IMR-90 (cell line): ENCODE results near the gene S100Z. TPM values are rescaled to one million over a fixed set of nuclear protein-coding genes. Genes with fewer than 3 reads are reported as not detected.

Source experiments
- ATAC-seq: fragments of 200-7000 bp; cut with Tn5 transposase; 2 replicates; pipeline ENCODE4 v1.9.1; 2020; ENCODE audit warnings: low read depth, mild to moderate bottlenecking, moderate library complexity
- BruUV-seq: library from RNA; stranded (reverse); fragments of 400-500 nt; replicated peaks from 2 replicates; lab custom pipeline; 2021; lab: Mats Ljungman, UMichigan
- CTCF ChIA-PET: fragments of 300-600 bp; formaldehyde crosslinking; extraction: SDS; loops from one replicate; lab custom pipeline; 2021; ENCODE audit warnings: antibody characterized with exemption; lab: Yijun Ruan, JAX
- POLR2A ChIA-PET: fragments of 300-600 bp; sonication (Branson Sonifier 250); formaldehyde crosslinking; loops from one replicate; lab custom pipeline; 2022; ENCODE audit warnings: antibody characterized with exemption; ENCODE audit not compliant: unreplicated experiment; lab: Charles Lee
- DNase-seq: peaks from one replicate; pipeline ENCODE4 v3.0.0; 2013
- H2AFZ ChIP-seq: replicated peaks from 2 replicates; pipeline ENCODE3; 2013; ENCODE audit warnings: low read length, mild to moderate bottlenecking; ENCODE audit not compliant: poor library complexity
- H2AK5ac ChIP-seq: 2 replicates; pipeline ENCODE4 v1.6.1; 2013; ENCODE audit warnings: low read depth, low read length, inconsistent platforms
- H2AK9ac ChIP-seq: replicated peaks from 2 replicates; pipeline ENCODE3; 2013; ENCODE audit warnings: mild to moderate bottlenecking, low read depth, low read length, moderate library complexity; ENCODE audit not compliant: poor library complexity
- H2BK120ac ChIP-seq: 2 replicates; pipeline ENCODE4 v1.6.1; 2013; ENCODE audit warnings: low read depth, low read length, inconsistent platforms
- H2BK15ac ChIP-seq: 3 replicates; pipeline ENCODE4 v1.6.1; 2013; ENCODE audit warnings: low read depth, low read length, inconsistent platforms
- H2BK20ac ChIP-seq: 2 replicates; pipeline ENCODE4 v1.6.1; 2013; ENCODE audit warnings: low read depth, mild to moderate bottlenecking, inconsistent platforms, low read length, moderate library complexity
- H2BK5ac ChIP-seq: 2 replicates; pipeline ENCODE4 v1.6.1; 2013; ENCODE audit warnings: mild to moderate bottlenecking, low read depth, low read length, inconsistent platforms; ENCODE audit not compliant: poor library complexity, severe bottlenecking
- H3K14ac ChIP-seq: replicated peaks from 2 replicates; pipeline ENCODE4 v1.6.1; 2013; ENCODE audit warnings: low read depth, low read length, inconsistent platforms
- H3K18ac ChIP-seq: 2 replicates; pipeline ENCODE4 v1.6.1; 2013; ENCODE audit warnings: low read depth, low read length, control low read depth
- H3K23ac ChIP-seq: 2 replicates; pipeline ENCODE4 v1.6.1; 2013; ENCODE audit warnings: low read depth, low read length, inconsistent platforms
- H3K27ac ChIP-seq: 2 replicates; pipeline ENCODE4 v1.5.1; 2013; ENCODE audit warnings: mild to moderate bottlenecking, control low read depth, low read length; ENCODE audit not compliant: insufficient read depth
- H3K27me3 ChIP-seq: 2 replicates; pipeline ENCODE4 v1.6.1; 2013; ENCODE audit warnings: low read length; ENCODE audit not compliant: control insufficient read depth, insufficient read depth
- H3K36me3 ChIP-seq: 2 replicates; pipeline ENCODE4 v1.6.1; 2013; ENCODE audit warnings: low read length, mixed read lengths; ENCODE audit not compliant: control insufficient read depth, insufficient read depth
- H3K4ac ChIP-seq: 2 replicates; pipeline ENCODE4 v1.6.1; 2013; ENCODE audit warnings: low read depth, low read length, inconsistent platforms
- H3K4me1 ChIP-seq: 2 replicates; pipeline ENCODE4 v1.6.1; 2013; ENCODE audit warnings: low read length, mixed read lengths; ENCODE audit not compliant: control insufficient read depth, insufficient read depth
- H3K4me2 ChIP-seq: 2 replicates; pipeline ENCODE4 v1.6.1; 2013; ENCODE audit warnings: low read depth, mild to moderate bottlenecking, control low read depth, low read length, moderate library complexity
- H3K4me3 ChIP-seq: 2 replicates; pipeline ENCODE4 v1.5.1; 2013; ENCODE audit warnings: low read depth, mild to moderate bottlenecking, control low read depth, low read length, moderate library complexity; ENCODE audit not compliant: insufficient read depth
- H3K56ac ChIP-seq: 2 replicates; pipeline ENCODE4 v1.6.1; 2013; ENCODE audit warnings: low read length, inconsistent platforms; ENCODE audit not compliant: insufficient read depth; ENCODE audit errors: extremely low read depth
- H3K79me1 ChIP-seq, 2 experiments: 2 replicates each; pipeline ENCODE4 v1.6.1; 2013; ENCODE audit warnings: low read length in 2 of 2, inconsistent platforms in 1 of 2, low read depth in 1 of 2
- H3K9ac ChIP-seq: 2 replicates; pipeline ENCODE4 v1.6.1; 2013; ENCODE audit warnings: low read depth, low read length, control low read depth
- H3K9me1 ChIP-seq: 2 replicates; pipeline ENCODE4 v1.6.1; 2013; ENCODE audit warnings: low read length, inconsistent platforms; ENCODE audit not compliant: insufficient read depth
- H3K9me3 ChIP-seq: 2 replicates; pipeline ENCODE4 v1.6.1; 2013; ENCODE audit warnings: low read length; ENCODE audit not compliant: control insufficient read depth, insufficient read depth
- H4K20me1 ChIP-seq: 2 replicates; pipeline ENCODE4 v1.6.1; 2013; ENCODE audit warnings: low read length, inconsistent platforms; ENCODE audit not compliant: insufficient read depth
- H4K5ac ChIP-seq: 2 replicates; pipeline ENCODE4 v1.6.1; 2013; ENCODE audit warnings: mild to moderate bottlenecking, low read depth, low read length, control low read depth
- H4K8ac ChIP-seq, 2 experiments: 2 replicates each; pipeline ENCODE4 v1.6.1; 2013; ENCODE audit warnings: low read depth in 2 of 2, low read length in 2 of 2, control low read depth in 1 of 2, inconsistent platforms in 1 of 2
- H4K91ac ChIP-seq: 2 replicates; pipeline ENCODE4 v1.6.1; 2013; ENCODE audit warnings: low read depth, low read length, inconsistent platforms; ENCODE audit not compliant: insufficient read depth
- BHLHE40 ChIP-seq: fragments of 150-350 bp; IDR thresholded peaks from 2 replicates; pipeline ENCODE4 v1.6.1; 2016; ENCODE audit warnings: mild to moderate bottlenecking, low read depth, low read length
- CEBPB ChIP-seq: IDR thresholded peaks from 2 replicates; pipeline ENCODE4 v1.6.1; 2012; ENCODE audit warnings: low read depth, low read length, improper control_type of control experiment
- CHD1 ChIP-seq: IDR thresholded peaks from 2 replicates; pipeline ENCODE4 v1.6.1; 2012; ENCODE audit warnings: low read depth, low read length, improper control_type of control experiment
- FOS ChIP-seq: fragments of 150-350 bp; IDR thresholded peaks from 2 replicates; pipeline ENCODE4 v1.6.1; 2016; ENCODE audit warnings: low read depth, low read length
- MAFK ChIP-seq: IDR thresholded peaks from 2 replicates; pipeline ENCODE4 v1.6.1; 2012; ENCODE audit warnings: low read depth, low read length, improper control_type of control experiment
- MAZ ChIP-seq: IDR thresholded peaks from 2 replicates; pipeline ENCODE4 v1.6.1; 2012; ENCODE audit warnings: low read depth, mild to moderate bottlenecking, low read length, improper control_type of control experiment, moderate library complexity, borderline replicate concordance
- MXI1 ChIP-seq: IDR thresholded peaks from 2 replicates; pipeline ENCODE4 v1.6.1; 2012; ENCODE audit warnings: low read depth, mild to moderate bottlenecking, low read length, moderate library complexity, borderline replicate concordance
- NFE2L2 ChIP-seq: fragments of 150-350 bp; IDR thresholded peaks from 2 replicates; pipeline ENCODE4 v1.6.1; 2016; ENCODE audit warnings: low read depth, mild to moderate bottlenecking, low read length
- POLR2A ChIP-seq: IDR thresholded peaks from 2 replicates; pipeline ENCODE4 v1.6.1; 2012; ENCODE audit warnings: mild to moderate bottlenecking, low read depth, low read length
- RAD21 ChIP-seq: IDR thresholded peaks from 2 replicates; pipeline ENCODE4 v1.6.1; 2012; ENCODE audit warnings: low read length, improper control_type of control experiment
- RCOR1 ChIP-seq: IDR thresholded peaks from 2 replicates; pipeline ENCODE4 v1.6.1; 2012; ENCODE audit warnings: mild to moderate bottlenecking, low read length, improper control_type of control experiment; ENCODE audit not compliant: insufficient replicate concordance
- RFX5 ChIP-seq: IDR thresholded peaks from 2 replicates; pipeline ENCODE4 v1.8.0; 2012; ENCODE audit warnings: low read depth, mild to moderate bottlenecking, low read length, moderate library complexity
- SMC3 ChIP-seq: fragments of 150-350 bp; IDR thresholded peaks from 2 replicates; pipeline ENCODE4 v1.6.1; 2016; ENCODE audit warnings: low read depth, mild to moderate bottlenecking, antibody characterized with exemption, low read length, moderate library complexity
- WGBS, 2 experiments: methylation state at CpG; one replicate each; pipeline versions ENCODE4 v1.1.5 to v1.1.7; 2013; ENCODE audit warnings: missing lambda C conversion rate in 2 of 2; ENCODE audit not compliant: insufficient read length in 1 of 2; ENCODE audit errors: extremely low coverage in 2 of 2; 5-methylcytosine and 5-hydroxymethylcytosine counted together
- dilution Hi-C: fragments of 300-500 bp; cut with HindIII; formaldehyde crosslinking; loops from one replicate; pipeline ENCODE4 v1.14.3; 2018; ENCODE audit warnings: low sequenced_read_pairs; ENCODE audit not compliant: unreplicated experiment
- in situ Hi-C: fragments of 300-500 bp; cut with MboI; formaldehyde crosslinking; loops from 3 replicates; pipeline ENCODE4 v1.14.3; 2019; ENCODE audit warnings: low sequenced_read_pairs, inconsistent platforms, mixed read lengths
- intact Hi-C: fragments of 100-400 bp; cut with micrococcal nuclease; formaldehyde crosslinking; loops from 2 replicates; pipeline ENCODE4 v1.10.0; 2022
- polyA plus RNA-seq, 3 experiments: library from polyadenylated mRNA; depleted of rRNA; stranded (reverse); fragments of >200 nt; gene quantifications; 2 replicates each; pipeline ENCODE4 v1.2.3, GENCODE V29; 2012; ENCODE audit warnings: low replicate concordance in 1 of 3
- total RNA-seq: library from RNA; depleted of rRNA; stranded (reverse); fragments of >200 nt; gene quantifications from 2 replicates; pipeline ENCODE4 v1.2.3, GENCODE V29; 2012
- TF ChIP-seq, protein P1 (sequence below): conservative IDR thresholded peaks from 2 replicates; pipeline ENCODE4 v1.5.1; 2012; ENCODE audit warnings: mild to moderate bottlenecking, low read depth, low read length, improper control_type of control experiment
- TF ChIP-seq, protein P2 (sequence below): fragments of 150-350 bp; IDR thresholded peaks from 2 replicates; pipeline ENCODE4 v1.6.1; 2017; ENCODE audit warnings: mild to moderate bottlenecking, antibody characterized with exemption, low read length, low read depth
- TF ChIP-seq, protein P3 (sequence below): fragments of 150-350 bp; IDR thresholded peaks from 2 replicates; pipeline ENCODE4 v1.6.1; 2016; ENCODE audit warnings: low read depth, mild to moderate bottlenecking, low read length, moderate library complexity, borderline replicate concordance

The S100Z gene
- total and polyA plus RNA-seq, 2 of the 4 experiments (the other 2 are of a cell fraction), result not detected

- no peaks in the 10 kb centered on the region for H3K9me1 ChIP-seq
- no peak overlapping the region for H3K9ac ChIP-seq
- H3K36me3 ChIP-seq, result no peaks in the 10 kb centered on the region
- H2BK5ac ChIP-seq, result no peak overlapping the region
- no peaks in the 10 kb centered on the region for H4K20me1 ChIP-seq
- no peak overlapping the region for H2AFZ ChIP-seq
- H3K4ac ChIP-seq, result no peak overlapping the region
- no peak overlapping the region for H3K56ac ChIP-seq
- ChIA-PET CTCF (no interaction called here), POLR2A (no interaction called here)
- in situ Hi-C loops (no loop called here), dilution Hi-C loops (no loop called here), intact Hi-C loops (no loop called here)
- BruUV-seq, result no TSS peak
- H2AK9ac ChIP-seq, result no peak overlapping the region
- no peak overlapping the region for H2BK15ac ChIP-seq
- H3K18ac ChIP-seq, result no peak overlapping the region
- H4K91ac ChIP-seq, result no peak overlapping the region
- no CpG with 5 or more reads among the region's 4 CpGs for WGBS, 2 experiments
- 0 out of 2 replicates have a peak, but pooled peaks cover 2% of the 10 kb centered on the region for H3K27me3 ChIP-seq
- H3K4me1 ChIP-seq, result 0 out of 2 replicates have a peak, but pooled peaks cover 1% of the 10 kb centered on the region
- DNase-seq (no peak), ATAC-seq (no peak)
- no peak overlapping the region for H3K4me3 ChIP-seq
- no peak overlapping the region for H4K5ac ChIP-seq
- no peak overlapping the region for H3K23ac ChIP-seq
- no peak overlapping the region for H3K27ac ChIP-seq
- H2BK20ac ChIP-seq, result no peak overlapping the region
- no peak overlapping the region for H4K8ac ChIP-seq
- H2BK120ac ChIP-seq, result no peak overlapping the region
- no peak overlapping the region for H3K4me2 ChIP-seq
- no peak overlapping the region for H3K14ac ChIP-seq
- TF ChIP-seq, protein P1, sequence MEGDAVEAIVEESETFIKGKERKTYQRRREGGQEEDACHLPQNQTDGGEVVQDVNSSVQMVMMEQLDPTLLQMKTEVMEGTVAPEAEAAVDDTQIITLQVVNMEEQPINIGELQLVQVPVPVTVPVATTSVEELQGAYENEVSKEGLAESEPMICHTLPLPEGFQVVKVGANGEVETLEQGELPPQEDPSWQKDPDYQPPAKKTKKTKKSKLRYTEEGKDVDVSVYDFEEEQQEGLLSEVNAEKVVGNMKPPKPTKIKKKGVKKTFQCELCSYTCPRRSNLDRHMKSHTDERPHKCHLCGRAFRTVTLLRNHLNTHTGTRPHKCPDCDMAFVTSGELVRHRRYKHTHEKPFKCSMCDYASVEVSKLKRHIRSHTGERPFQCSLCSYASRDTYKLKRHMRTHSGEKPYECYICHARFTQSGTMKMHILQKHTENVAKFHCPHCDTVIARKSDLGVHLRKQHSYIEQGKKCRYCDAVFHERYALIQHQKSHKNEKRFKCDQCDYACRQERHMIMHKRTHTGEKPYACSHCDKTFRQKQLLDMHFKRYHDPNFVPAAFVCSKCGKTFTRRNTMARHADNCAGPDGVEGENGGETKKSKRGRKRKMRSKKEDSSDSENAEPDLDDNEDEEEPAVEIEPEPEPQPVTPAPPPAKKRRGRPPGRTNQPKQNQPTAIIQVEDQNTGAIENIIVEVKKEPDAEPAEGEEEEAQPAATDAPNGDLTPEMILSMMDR, result no peak
- no peak for TF ChIP-seq BHLHE40
- TF ChIP-seq, protein P2, sequence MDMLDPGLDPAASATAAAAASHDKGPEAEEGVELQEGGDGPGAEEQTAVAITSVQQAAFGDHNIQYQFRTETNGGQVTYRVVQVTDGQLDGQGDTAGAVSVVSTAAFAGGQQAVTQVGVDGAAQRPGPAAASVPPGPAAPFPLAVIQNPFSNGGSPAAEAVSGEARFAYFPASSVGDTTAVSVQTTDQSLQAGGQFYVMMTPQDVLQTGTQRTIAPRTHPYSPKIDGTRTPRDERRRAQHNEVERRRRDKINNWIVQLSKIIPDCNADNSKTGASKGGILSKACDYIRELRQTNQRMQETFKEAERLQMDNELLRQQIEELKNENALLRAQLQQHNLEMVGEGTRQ, result no peak
- no peak for TF ChIP-seq RCOR1
- TF ChIP-seq POLR2A, result no peak
- TF ChIP-seq RFX5, result no peak
- TF ChIP-seq, protein P3, sequence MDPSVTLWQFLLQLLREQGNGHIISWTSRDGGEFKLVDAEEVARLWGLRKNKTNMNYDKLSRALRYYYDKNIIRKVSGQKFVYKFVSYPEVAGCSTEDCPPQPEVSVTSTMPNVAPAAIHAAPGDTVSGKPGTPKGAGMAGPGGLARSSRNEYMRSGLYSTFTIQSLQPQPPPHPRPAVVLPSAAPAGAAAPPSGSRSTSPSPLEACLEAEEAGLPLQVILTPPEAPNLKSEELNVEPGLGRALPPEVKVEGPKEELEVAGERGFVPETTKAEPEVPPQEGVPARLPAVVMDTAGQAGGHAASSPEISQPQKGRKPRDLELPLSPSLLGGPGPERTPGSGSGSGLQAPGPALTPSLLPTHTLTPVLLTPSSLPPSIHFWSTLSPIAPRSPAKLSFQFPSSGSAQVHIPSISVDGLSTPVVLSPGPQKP, result no peak
- TF ChIP-seq SMC3, result no peak
- no peak for TF ChIP-seq MXI1
- no peak for TF ChIP-seq MAZ
- TF ChIP-seq FOS, result no peak
- TF ChIP-seq CEBPB, result no peak
- no peak for TF ChIP-seq RAD21
- no peak for TF ChIP-seq NFE2L2
- TF ChIP-seq CHD1, result no peak
- TF ChIP-seq MAFK, result no peak
- no peak overlapping the region for H2AK5ac ChIP-seq
- no peaks in the 10 kb centered on the region for H3K9me3 ChIP-seq
- H3K79me1 ChIP-seq, result no peaks in the 10 kb centered on the region
Observed at GRCh38 chr5:76941000-76941399, 91.2 kb downstream of the S100Z start.
